OCI-M1 (cell line): Measurements from ENCODE around the gene CLTB.

Experiments used
- DNase-seq: peaks from one replicate; lab custom pipeline; 2025; lab: John Stamatoyannopoulos, UW

The CLTB gene

DNA sequence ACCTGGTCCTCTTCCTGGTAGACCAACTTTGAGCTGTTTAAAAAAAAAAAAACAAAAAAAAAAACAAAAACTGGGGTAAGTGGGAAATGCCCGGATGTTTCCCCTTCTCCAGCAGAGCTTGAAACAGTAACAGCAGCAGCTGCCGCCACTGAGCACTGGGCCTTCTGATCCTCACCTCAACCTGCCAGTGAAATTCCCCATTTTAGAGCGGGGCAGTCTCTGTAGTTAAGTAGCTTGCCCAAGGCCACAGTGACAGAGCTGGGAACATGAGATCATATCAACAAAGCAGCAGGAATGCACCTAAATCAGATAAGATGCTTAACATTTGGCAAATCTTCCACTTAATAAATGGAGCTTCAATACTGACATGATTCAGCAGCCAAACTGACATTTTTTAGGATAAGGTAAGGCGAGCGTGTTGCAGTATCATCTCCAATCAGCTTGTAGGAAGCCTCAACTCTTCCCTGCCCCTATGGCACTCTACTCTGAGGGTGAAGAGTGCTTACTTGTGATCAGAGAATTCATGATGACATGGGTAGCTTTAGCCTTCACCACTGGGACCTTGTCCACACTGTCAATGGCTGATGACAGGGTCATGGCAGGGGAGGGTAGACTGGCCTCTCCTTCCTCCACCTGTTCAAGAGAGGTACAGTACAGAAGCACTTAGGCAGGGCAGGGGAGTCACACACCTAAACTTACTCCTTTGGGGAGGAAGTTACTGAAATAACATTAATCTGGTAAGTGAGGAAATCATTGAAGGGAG is 64.0 kb downstream of the CLTB start:
- DNase-seq = no peak

DNA sequence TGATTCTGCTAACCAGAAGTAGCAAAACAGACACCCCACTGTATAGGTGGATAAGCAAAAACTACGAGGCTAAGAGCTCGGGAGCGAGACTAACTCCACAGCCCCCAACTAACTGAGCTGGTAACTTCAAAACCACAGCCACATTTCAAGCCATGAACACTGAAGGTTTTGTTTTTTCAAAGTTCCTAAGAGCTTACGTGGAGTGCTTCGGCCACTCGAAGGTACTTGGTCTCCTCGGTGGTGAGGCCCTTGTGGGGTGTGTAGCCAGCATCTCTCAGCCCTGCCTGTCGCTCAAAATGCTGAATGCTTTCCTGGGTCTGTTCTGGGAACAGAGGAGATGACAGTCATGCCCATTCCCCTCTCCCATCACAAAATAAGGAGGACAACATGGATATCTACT is 65.9 kb downstream of the CLTB start:
- no peak for DNase-seq

DNA sequence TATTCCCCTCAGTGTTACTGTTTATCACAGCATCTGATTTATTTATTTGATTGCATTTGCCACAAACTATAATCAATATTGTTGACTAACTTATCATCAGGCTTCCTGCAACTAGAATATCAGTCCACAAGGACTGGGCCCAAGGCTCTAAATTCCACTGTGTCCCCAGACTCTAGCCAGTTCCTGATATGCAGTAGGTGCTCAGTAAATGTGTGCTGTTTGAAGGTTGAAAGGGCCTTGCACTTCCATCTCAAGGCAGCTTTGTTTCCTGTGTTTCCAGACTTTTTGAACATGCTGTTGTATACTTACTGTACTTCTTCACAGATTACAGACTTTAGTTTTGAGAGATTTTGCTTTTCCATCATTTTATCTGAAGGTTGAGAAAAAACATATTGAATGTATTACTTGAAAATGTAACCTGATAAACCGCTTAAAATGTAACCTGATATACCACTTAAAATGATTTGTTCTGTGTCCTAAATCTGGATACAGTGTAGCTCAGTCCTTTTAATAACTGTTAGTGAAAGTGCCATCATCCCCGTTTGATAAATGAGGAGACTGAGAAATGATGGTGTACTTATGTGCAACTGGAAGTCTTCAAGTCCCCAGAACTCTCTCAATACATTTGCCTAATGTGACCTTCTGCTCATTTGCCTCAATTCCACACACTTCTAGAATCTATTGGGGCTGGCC is 73.4 kb downstream of the CLTB start:
- DNase-seq = no peak
